Uterus (tissue), 4 donors: ENCODE results near the gene OSBPL9. TPM values are rescaled to one million over a fixed set of nuclear protein-coding genes. Genes with fewer than 3 reads are reported as not detected.

ENCODE experiments used
- DNase-seq, 2 donors: peaks; one replicate each; pipeline ENCODE4 v3.0.0-alpha.2; 2019 to 2020
- H3K27ac ChIP-seq, 2 donors: fragments of 200-600 bp; sonication (generic); 1 replicate in 1 of 2; 2 replicates in 1 of 2; pipeline ENCODE4 v1.5.1; 2016 to 2018
- H3K27me3 ChIP-seq, 2 donors: fragments of 200-600 bp; sonication (generic); one replicate each; pipeline ENCODE4 v1.5.1; 2018 to 2019; ENCODE audit warnings: control low read depth in 1 of 2
- H3K36me3 ChIP-seq, 2 donors: fragments of 200-600 bp; sonication (generic); one replicate each; pipeline ENCODE4 v1.5.1; 2019; ENCODE audit warnings: control low read depth in 1 of 2
- H3K4me1 ChIP-seq, 2 donors: fragments of 200-600 bp; sonication (generic); one replicate each; pipeline ENCODE4 v1.5.1; 2018 to 2019; ENCODE audit warnings: control low read depth in 1 of 2
- H3K4me3 ChIP-seq, 2 donors: fragments of 200-600 bp; sonication (generic); 1 replicate in 1 of 2; 2 replicates in 1 of 2; pipeline ENCODE4 v1.5.1; 2018 to 2019; ENCODE audit warnings: mild to moderate bottlenecking in 1 of 2
- H3K9me3 ChIP-seq, 2 donors: fragments of 200-600 bp; sonication (generic); one replicate each; pipeline ENCODE4 v1.5.1; 2019; ENCODE audit warnings: control low read depth in 1 of 2
- POLR2A ChIP-seq, 2 donors: fragments of 450-650 bp; IDR thresholded peaks; one replicate each; pipeline ENCODE4 v1.6.1; 2016; ENCODE audit warnings: antibody characterized with exemption in 2 of 2, mild to moderate bottlenecking in 1 of 2, moderate library complexity in 1 of 2
- intact Hi-C: fragments of 100-400 bp; cut with DNase I; formaldehyde crosslinking; loops from one replicate; pipeline ENCODE4 v1.15.1; 2023; ENCODE audit warnings: low total_unique reads
- total RNA-seq, 4 donors: library from RNA; depleted of rRNA in 3 of 4; stranded (reverse); fragments of >200 nt in 3 of 4; gene quantifications; one replicate each; pipeline versions ENCODE4 v1.1.0 to v1.2.4, GENCODE V29; 2014 to 2023
- TF ChIP-seq, protein P1 (sequence below), 4 experiments: fragments of 200-600 bp in 2 of 4; fragments of 450-650 bp in 2 of 4; sonication (generic) in 2 of 4; IDR thresholded peaks; one replicate each; pipeline ENCODE4 v1.5.1; 2016 to 2019; ENCODE audit warnings: antibody characterized with exemption in 4 of 4, mild to moderate bottlenecking in 2 of 4, moderate library complexity in 1 of 4
- donor health status: DM: yes; HTN: yes; CAD: no.

Gene OSBPL9
- total RNA-seq, 4 donors from 2014 or later: 94.0 to 122 (median 108) TPM

GRCh38 chr1:51709951-51710350 is 93.1 kb downstream of the OSBPL9 start:
- Histone ChIP-seq H3K4me3 (no peak overlapping the region), H3K27me3 (no peaks in the 10 kb centered on the region), H3K27ac (no peak overlapping the region), H3K9me3 (no peaks in the 10 kb centered on the region), H3K4me1 (no peaks in the 10 kb centered on the region), H3K36me3 (no peaks in the 10 kb centered on the region)
- DNase-seq: no peak
- intact Hi-C loops: no loop called here
- TF ChIP-seq POLR2A (IDR thresholded peaks at IDR 0.05): no peak
- TF ChIP-seq, protein P1, sequence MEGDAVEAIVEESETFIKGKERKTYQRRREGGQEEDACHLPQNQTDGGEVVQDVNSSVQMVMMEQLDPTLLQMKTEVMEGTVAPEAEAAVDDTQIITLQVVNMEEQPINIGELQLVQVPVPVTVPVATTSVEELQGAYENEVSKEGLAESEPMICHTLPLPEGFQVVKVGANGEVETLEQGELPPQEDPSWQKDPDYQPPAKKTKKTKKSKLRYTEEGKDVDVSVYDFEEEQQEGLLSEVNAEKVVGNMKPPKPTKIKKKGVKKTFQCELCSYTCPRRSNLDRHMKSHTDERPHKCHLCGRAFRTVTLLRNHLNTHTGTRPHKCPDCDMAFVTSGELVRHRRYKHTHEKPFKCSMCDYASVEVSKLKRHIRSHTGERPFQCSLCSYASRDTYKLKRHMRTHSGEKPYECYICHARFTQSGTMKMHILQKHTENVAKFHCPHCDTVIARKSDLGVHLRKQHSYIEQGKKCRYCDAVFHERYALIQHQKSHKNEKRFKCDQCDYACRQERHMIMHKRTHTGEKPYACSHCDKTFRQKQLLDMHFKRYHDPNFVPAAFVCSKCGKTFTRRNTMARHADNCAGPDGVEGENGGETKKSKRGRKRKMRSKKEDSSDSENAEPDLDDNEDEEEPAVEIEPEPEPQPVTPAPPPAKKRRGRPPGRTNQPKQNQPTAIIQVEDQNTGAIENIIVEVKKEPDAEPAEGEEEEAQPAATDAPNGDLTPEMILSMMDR (IDR thresholded peaks at IDR 0.05): no peak

DNA sequence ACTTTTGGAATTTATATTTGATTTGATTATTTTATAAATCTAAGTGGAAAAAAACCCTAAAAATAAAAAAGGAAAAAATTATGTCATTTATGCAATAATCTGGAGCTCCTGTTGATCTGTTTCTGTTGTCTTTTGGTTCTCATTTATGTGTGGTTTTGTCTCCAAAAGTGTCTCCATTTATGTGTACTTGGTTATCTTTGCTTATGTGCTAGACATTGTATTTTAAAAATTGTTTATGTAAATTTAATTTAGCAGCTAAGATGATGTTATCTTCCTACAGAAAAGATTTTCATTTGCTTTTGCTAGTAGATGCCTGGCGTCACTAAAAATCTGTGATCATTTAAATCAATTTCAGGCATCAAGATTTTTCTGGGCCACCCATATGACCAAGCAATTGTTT is 95.7 kb downstream of the OSBPL9 start:
- H3K4me1 ChIP-seq: no peaks in the 10 kb centered on the region
- DNase-seq: no peak
- no peaks in the 10 kb centered on the region for H3K27me3 ChIP-seq
- H3K9me3 ChIP-seq: no peaks in the 10 kb centered on the region
- no peaks in the 10 kb centered on the region for H3K36me3 ChIP-seq
- TF ChIP-seq POLR2A (IDR thresholded peaks at IDR 0.05): no peak
- TF ChIP-seq, protein P1 (IDR thresholded peaks at IDR 0.05): no peak
- no peak overlapping the region for H3K27ac ChIP-seq
- intact Hi-C loops: no loop called here
- H3K4me3 ChIP-seq: no peak overlapping the region

DNA sequence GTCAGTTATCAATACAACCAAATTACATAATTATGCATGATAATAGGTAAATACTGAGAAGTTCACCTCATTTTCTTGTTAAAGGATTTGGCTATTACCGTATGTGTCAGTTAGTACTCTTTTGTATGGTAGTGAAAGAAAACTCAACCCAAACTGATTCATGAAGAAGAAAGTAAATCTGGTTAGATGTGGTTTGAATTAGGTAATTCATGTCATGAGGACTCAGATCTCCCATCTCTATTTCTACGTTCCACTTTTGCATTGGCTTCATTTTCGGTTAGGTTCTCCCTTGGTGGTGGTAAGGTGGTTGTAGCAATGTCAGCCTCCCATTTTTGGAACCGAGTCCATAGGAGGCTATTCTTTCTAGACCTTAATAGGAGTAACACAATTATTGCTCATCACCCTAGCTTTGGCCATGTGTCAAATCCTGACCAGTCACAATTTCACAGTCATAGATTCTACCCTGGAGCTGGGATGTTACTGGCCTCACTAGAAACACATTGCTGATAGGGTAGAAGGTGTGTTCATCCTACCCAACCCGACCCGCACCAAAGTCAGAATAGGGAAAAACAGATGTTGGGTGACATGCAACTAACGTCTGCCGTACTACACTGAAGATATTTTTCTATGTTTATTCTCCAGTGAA is 97.6 kb downstream of the OSBPL9 start:
- H3K4me3 ChIP-seq: no peak overlapping the region
- no peak for TF ChIP-seq POLR2A (IDR thresholded peaks at IDR 0.05)
- TF ChIP-seq, protein P1 (IDR thresholded peaks at IDR 0.05): no peak
- no peaks in the 10 kb centered on the region for H3K27me3 ChIP-seq
- H3K4me1 ChIP-seq: no peaks in the 10 kb centered on the region
- no peak for DNase-seq
- H3K27ac ChIP-seq: no peak overlapping the region
- H3K36me3 ChIP-seq: no peaks in the 10 kb centered on the region
- intact Hi-C loops: no loop called here
- no peaks in the 10 kb centered on the region for H3K9me3 ChIP-seq

GRCh38 chr1:51715369-51715768 is 98.5 kb downstream of the OSBPL9 start:
- Histone ChIP-seq H3K4me3 (no peak overlapping the region), H3K9me3 (no peaks in the 10 kb centered on the region), H3K27ac (no peak overlapping the region), H3K4me1 (no peaks in the 10 kb centered on the region), H3K36me3 (no peaks in the 10 kb centered on the region), H3K27me3 (no peaks in the 10 kb centered on the region)
- DNase-seq: no peak
- TF ChIP-seq POLR2A (IDR thresholded peaks at IDR 0.05): no peak
- TF ChIP-seq, protein P1 (IDR thresholded peaks at IDR 0.05): no peak
- intact Hi-C loops: no loop called here

GRCh38 chr1:51716746-51717145 is 99.9 kb downstream of the OSBPL9 start:
- H3K36me3 ChIP-seq: no peaks in the 10 kb centered on the region
- intact Hi-C loops: no loop called here
- TF ChIP-seq, protein P1 (IDR thresholded peaks at IDR 0.05): no peak
- TF ChIP-seq POLR2A (IDR thresholded peaks at IDR 0.05): no peak
- DNase-seq: no peak
- no peak overlapping the region for H3K4me3 ChIP-seq
- H3K9me3 ChIP-seq: no peaks in the 10 kb centered on the region
- no peaks in the 10 kb centered on the region for H3K27me3 ChIP-seq
- H3K27ac ChIP-seq: no peak overlapping the region
- H3K4me1 ChIP-seq: no peaks in the 10 kb centered on the region
